Medulla oblongata (tissue), 1 donor: ENCODE measurements around the gene NBAS.
"Not testable (repeated sequence)": the region's sequence is repeated elsewhere in the genome, so short reads cannot be mapped to it uniquely, and the experiment has no call there.

Experiments used
- DNase-seq: peaks from one replicate; pipeline ENCODE4 v3.0.0-alpha.2; 2015; ENCODE audit errors: extremely low spot score

Gene NBAS

DNA sequence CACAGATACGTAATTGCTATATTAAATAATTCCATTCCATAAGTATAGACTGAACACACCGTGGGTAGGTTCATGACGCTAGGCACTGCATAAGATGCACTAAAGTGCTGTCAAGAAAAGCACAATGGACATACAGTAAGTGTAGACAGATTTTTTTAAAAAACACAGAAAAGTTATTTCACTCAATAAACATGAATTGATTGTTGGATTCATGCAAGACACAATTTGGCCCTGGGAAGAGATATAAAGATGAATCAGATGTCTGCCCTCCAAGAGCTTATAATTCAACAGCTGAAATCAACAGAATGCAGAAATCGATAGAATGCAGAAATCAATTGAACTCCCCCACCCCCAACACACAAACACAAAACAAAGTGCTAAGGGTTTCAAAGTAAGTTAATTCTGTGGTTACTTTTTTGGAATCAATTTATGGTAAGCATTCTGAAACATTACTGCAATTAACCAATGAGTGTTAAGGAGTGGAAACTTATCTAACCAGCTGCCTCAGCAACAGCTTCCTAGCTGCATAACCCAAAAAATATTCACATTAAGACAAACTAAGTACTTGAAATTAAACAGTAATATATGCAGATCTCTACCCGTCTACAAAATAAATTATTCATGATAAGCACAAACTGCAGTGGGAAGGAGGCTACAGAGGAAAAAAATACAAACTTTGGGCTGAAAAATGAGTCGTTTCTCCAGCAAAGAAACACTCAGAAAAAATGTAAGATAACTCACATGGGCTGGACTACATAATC, 1.6 kb downstream of the NBAS start:
- no peak for DNase-seq

DNA sequence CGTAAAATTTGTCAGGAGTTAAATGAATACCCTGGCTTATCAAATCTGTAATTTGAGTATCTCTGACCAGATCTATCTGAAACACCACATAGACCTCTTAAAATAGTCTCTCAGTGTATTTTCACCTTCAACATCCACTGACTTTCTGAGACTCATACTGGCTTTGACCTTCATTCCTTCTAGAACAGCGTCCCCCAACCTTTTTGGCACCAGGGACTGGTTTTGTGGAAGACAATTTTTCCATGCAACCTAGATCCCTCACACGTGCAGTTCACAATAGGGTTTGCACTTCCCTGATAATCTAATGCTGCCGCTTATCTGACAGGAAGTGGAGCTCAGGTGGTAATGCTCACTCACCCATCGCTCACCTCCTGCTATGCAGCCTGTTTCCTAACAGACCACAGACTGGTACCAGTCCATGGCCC, 3.2 kb downstream of the NBAS start:
- no peak for DNase-seq

DNA sequence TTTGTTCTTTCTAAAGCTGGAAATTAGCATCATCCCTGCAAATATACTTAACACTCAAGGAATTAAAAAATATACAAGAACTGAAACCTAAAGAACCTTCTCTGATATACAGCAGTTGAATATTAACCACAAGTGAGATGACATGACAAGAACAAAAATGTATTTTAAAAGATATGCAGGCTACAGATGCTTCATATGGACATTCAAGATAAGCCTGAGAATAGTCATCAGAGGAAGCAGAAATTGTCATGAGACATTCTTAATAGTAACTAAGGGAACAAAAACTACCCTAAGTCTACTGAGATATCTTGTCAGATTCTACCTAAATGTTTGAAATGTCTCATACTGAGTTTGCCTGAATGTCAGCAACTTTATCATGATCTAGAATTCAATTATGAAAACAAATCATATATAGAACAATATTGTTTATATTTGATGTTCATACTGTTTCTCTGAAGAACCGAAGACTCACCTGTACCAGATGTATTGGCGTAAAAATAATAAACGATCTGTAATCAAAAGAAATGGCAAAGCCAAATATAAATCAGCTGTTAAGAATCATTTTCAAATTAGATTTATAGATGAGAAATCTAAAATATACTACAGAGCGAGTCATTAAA, 4.7 kb downstream of the NBAS start:
- no peak for DNase-seq

DNA sequence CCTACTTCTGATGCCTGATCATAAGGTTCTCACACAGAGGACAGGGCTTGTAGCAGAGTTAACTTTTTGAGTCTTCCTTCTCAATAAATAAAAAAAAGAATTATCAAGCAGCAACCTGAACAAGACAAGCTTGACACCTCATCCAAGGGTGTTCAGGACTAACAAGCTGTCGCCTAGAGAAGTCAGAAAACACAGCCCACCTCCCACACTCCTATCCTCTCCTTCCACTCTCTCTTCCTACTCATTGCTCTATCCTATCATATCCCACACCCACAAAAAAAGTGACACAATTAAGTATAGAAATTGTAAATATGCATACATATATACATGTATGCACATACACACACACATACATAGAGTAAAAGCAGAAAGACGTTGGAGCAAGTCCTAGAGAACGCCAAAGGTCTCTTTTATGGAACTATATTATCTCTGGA, 5.4 kb downstream of the NBAS start:
- no peak for DNase-seq

DNA sequence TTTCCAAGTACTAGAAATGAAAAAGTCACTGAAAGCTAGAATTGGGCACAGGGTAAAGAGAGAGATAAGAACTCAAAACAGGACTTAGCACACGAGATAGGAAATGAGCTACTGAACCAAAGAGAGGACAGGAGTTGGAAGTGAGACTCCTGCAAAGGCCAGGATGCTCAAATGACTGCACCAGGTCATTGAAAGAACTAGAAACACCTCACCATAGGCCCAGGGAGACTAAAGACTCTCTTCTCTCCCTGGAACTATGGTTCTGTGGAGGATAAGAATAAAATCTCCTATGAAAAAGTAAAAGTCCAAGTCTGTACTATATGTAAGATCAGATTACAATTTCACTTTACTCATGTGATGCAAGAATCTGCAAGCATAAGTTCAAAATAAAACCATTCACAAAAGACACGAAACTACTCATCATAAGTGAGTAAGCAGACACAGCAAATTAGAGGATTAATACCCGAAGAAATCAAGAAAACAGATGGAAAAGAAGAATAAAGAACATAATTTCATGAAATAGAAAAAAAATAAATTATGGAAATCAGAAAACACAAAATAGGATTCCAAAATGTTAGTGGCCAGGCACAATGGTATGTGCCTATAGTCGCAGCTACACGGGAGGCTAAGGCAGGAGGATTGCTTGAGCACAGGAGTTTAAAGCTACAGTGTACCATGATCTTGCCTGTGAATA, 6.5 kb downstream of the NBAS start:
- DNase-seq, result no peak

DNA sequence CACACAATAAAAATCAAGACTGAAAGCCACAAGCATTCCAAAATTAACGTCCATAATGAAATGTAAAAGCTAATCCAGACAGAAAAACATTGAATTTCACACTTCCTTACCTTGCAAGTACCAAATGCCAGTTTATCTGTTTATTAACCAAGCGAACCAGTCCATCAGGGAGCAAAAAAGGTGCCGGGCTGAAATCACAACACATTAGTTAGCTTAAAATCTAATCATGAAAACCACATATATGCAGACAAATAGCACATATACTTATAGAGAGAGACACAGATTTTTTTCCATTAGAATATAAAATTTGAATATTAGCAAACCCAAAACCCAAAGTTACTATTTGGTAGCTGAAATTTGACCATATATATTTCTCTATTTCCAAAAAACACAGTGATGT, 7.2 kb downstream of the NBAS start:
- no peak for DNase-seq

DNA sequence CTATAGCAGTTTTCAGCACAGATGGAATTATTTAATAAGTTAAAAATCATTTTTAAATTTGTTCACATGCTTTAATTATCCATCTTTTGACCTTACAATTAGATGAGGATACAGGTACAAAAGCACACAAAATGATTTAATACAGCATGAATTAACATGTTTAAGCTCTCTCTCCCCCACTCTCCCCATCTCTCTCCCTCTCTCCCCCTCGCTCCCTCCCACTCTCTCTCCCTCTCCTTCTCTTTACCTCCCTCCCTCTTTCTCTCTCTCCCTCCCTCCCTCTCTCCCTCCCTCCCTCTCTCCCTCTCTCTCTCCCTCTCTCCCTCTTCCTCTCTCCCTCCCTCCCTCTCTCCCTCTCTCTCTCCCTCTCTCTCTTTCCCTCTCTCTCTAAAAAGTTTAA, 7.6 kb downstream of the NBAS start:
- no peak for DNase-seq

DNA sequence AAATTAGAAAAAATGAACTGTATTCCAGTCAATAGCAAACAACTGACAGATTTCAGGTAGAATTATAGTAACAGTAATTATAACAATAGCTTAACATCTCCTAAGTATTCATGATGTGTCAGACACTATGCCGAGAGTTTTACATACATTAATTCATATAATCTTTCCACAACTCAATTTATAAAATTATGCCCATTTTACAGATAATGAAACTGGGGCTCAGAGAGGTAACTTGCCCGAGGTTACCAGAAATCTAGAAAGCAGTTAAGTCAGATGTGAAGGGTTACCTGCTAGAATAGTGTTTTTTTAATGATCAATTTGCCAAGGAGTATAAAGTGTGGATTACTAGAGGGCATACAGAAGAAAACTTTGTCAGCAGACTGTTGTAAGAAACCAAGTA, 12.2 kb downstream of the NBAS start:
- no peak for DNase-seq

DNA sequence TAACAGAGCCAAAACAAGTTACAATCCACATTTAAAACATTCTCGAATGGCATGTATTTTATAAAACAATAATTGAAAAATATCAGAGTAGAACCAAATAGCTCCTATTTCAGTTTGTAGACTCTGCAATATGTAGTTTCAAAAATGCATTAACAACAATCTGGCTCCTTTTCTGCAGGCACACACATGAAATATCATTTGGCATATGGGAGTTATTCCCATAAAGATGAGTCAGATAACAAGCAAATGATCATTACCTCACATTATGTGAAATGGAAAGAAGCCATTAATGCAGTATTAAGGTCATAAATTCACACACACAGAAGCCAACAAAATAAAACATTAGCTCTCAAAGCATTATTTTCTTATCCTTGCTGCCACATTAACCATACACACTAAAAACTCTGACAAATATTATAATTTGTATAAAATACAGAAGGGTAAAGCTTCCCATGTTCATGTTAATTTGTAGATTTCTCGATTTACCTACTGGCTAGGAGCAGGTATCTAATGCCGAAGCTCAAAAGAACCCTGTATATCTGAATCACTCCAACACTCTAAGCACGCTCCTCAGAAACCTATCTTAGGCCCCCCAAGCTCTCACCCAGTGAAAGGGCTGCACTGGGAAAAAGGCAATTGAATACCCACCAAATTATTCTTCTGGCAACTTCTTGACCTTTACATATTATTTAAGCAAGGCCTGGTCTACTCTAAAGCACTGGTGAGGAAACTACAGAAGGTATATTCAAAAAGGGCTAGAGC, 13.8 kb downstream of the NBAS start:
- no peak for DNase-seq

DNA sequence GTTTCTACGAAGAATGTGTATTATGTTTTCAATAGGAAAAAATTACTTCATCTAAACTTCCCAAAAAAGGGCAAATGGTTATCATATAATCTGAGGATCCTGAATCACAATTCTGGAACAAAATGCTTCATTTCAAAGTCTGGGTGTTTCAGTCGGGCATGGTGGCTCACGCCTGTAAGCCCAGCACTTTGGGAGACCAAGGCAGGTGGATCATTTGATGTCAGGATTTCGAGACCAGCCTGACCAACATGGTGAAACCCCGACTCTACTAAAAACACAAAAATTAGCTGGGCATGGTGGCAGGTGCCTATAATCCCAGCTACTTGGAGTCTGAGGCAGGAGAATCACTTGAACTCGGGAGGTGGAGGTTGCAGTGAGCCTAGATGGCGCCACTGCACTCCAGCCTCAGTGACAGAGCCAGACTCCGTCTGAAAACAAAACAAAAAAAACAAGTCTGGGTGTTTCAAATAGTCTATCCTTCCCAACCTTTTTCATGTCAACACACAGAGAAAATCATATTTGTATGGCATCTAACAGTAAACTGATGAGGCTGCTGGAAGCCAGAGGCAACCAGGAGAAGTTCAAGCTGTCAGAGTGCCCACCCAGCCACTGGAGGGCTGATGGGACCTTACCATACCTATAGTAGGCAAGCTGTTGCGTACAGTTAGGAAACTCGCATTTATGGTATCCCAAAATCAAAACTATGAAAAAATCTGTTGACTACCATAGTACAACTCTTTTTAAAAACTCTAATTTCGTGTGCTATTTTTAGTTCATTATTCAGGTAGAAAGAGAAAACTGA, 14.6 kb downstream of the NBAS start:
- DNase-seq, result no peak

DNA sequence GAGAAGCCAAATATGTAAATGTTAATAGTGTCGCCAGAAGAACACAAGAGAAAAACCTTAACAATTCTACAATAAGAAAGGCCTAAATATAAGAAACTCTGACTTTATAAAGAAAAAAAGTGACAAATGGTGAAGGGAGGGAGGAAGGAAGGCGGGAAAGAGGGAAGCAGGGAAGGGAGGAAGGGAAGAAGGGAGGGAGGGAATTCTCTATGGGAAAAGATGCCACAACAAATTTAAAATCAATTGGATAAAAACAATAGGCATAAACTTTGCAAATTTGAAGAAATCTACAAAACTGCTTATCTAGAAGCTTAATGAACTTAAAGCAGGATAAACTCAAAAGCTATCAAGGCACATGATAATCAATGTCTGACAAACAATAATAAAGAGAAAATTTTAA, 16.9 kb downstream of the NBAS start:
- DNase-seq, result no peak

DNA sequence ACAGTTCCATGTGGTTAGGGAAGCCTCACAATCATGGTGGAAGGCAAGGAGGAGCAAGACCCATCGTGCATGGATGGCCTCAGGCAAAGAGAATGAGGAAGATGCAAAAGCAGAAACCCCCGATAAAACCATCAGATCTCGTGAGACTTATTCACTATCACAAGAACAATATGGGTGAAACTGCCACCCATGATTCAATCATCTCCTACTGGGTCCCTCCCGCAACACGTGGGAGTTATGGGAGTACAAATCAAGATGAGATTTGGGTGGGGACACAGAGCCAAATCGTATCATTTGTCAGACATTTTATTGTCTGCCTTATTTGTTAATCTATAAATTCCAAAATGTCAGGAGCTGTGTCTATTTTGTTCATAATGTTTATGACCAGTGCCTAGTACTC, 17.6 kb downstream of the NBAS start:
- DNase-seq, result no peak

DNA sequence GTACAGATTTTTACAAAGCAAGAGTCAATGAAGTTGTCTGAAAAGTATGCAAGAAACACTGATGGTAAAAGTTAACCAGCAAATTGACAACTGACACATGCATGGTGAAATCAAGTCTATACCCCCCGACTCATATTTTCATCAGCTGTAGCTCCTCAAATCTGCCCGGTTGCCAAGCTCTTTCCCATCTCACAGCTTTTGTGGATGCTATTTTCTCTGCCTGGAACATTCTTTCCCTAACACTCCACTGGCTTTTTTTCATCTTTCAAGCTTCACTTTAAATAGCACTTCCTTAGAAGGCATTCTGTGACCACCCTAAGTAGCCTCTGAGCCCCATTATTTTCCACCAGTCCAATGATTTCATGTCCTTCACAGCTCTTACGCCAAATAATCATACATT, 18.1 kb downstream of the NBAS start:
- DNase-seq, result no peak

DNA sequence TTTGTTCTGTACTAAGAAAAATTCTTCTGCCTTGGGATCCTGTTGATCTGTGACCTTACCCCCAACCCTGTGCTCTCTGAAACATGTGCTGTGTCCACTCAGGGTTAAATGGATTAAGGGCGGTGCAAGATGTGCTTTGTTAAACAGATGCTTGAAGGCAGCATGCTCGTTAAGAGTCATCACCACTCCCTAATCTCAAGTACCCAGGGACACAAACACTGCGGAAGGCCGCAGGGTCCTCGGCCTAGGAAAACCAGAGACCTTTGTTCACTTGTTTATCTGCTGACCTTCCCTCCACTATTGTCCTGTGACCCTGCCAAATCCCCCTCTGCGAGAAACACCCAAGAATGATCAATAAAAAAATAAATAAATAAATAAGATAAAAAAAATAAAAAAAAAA, 18.9 kb downstream of the NBAS start:
- not testable (repeated sequence) for DNase-seq

DNA sequence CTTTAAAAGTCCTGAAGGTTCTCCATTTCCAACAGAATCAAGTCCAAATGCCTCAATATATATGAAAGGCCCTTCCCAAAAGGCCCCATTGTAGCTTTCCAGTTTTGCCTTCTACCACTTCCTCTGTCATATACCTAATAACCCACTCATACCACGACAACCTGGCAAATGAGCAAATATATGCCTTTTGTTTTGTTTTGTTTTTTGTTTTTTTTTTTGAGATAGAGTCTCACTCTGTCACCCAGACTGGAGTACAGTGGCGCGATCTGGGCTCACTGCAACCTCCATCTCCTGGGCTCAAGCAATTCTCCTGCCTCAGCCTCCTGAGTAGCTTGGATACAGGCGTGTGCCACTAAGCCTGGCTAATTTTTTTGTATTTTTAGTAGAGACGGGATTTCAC, 20.6 kb downstream of the NBAS start:
- not testable (repeated sequence) for DNase-seq

DNA sequence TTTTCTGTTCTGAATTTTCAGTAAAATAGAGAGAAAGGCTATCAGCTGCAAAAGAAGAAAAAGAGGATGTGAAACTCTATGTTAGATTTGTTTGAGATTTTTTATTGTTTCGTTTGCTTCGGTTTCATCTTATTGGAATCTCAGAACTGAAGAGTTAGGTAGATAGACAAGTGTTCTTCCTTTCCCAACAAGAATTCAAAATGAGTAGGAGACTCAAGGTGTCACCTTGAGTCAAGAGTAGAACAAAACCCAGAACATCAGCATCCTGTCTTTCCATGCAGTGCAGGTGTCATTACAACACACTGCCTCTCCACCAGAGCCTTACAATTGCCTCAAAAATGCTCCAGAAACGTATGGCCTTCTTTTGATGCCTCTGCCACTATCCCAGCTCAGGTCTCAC, 21.1 kb downstream of the NBAS start:
- DNase-seq, result no peak

DNA sequence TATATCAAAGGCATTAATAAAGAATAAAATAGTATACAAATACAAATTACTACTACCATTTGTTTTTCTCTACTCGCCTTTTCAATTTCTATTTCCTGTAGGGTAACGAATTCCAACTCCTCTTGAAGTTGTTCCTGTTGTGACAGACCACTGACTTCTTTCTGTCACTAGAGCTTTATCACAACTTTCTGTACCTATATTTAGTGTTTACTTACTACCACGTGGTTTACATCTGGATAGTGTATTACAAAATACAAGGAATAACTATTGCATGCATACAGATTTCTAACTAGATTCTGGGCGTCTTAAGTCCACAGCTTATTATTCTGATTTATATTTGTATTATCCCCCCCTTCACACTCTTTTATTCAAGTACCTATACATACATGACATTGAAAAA, 22.3 kb downstream of the NBAS start:
- no peak for DNase-seq

DNA sequence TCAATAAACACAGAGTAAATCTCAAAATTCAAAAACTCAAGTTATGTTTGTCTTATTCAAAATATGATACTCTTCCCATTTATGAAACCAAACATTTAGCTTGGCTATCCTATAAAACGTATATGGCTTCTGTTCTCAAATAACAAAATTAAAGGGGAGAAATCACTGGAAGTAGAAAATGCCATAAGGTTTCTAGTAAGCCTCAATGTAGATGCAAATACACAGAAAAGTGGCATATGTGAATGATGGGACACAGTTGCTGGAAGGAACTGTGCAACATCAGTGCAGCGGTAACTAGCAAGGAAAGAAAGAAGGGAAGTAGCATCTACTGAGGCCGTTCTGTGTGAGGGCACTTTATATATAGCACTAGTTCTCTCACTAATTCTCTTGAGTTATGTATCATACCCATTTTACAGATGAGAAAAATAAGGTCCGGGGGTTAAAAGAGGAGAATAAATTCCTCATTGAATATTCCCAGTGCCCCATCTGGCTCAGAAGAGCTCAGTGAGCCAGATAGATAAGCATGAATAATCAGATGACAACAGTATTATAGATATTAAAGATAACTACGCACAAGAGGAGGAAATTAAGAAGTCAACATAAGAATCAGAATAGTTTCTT, 27.2 kb downstream of the NBAS start:
- DNase-seq, result no peak

DNA sequence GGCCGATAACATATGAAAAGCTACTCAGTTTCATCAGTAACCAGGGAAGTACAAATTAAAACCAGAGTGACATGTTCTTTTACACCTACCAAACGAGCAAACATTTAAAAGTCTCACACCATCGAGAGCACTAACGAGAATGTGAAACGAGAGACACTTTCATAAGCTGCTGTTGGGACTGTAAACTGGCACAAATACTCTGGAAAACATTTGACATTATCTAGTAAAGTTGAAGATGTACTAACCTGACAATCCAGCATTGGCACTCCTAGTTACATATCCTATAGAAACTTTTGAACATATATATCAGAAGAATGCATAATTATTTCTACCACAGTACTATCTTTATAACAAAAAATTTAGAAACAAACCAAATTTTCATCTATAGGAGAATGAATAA, 28.1 kb downstream of the NBAS start:
- no peak for DNase-seq

DNA sequence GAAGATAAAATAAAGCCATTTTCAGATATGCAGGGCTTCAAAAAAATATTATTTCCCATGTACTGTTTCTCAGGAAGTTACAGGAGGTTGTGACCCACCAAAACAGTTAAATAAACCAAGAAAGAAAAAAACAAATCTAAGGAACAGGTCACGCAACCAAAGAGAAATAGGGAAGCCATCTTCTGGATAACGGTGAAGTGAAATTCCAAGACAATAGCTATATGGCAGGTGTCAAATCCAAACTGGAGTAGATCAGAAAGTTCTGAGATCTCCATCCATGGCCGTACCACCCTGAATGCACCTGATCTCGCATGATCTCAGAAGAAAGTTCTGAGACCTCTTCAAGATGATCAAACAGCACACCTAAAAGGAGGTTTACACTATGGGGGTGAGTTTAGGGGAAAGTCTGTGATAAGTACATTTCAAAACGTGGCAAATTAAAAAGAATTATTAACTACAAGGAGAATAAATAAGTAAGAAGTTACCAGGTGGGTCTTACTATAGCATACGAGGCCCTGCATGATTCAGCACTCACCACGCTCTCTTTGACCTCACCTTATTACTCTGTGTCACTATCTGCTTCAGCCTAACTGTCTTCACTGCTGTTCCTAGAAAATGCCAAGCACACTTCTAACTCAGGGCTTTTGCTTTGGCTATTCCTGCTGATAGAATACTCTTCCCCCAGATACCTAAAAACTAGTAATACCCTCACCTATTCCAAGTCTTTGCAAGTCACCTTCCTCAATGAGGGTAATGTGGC, 29.9 kb downstream of the NBAS start:
- DNase-seq, result no peak
